ENCODE data around the gene SIPA1L3.

DNA sequence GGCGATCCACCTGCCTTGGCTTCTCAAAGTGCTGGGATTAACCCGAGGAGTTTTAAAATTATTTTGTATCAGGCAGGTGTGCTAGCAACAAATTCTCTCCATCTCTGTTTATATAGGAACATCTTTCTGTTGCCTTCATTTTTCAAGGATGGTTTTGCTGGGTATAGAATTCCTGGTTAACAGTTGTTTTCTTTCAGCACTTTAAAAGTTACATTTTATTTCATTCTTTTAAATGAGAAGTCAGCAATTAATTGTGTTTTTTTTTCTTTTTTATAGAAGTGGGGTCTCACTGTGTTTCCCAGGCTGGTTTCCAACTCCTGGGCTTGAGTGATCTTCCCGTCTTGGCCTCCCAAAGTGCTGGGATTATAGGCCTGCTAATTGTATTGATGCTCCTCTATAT, 273.1 kb downstream of the SIPA1L3 start:
- TF ChIP-seq CTCF (IDR thresholded peaks at IDR 0.05; ENCODE audit: low read length), result no peak
- TF ChIP-seq EZH2 (IDR thresholded peaks at IDR 0.05; ENCODE audit: borderline replicate concordance, low read length), result no peak

All from OCI-LY1 (cell line).